PC-3 (cell line): ENCODE measurements around the gene PRRT4.

ENCODE experiments used
- EZH2 ChIP-seq: fragments of 300-600 bp; sonication (generic); IDR thresholded peaks from one replicate; pipeline ENCODE4 v1.6.1; 2017; ENCODE audit warnings: antibody characterized with exemption, mild to moderate bottlenecking, low read length; ENCODE audit not compliant: unreplicated experiment
- TF ChIP-seq, protein P1 (sequence below): fragments of 300-600 bp; sonication (generic); conservative IDR thresholded peaks from 2 replicates; pipeline ENCODE4 v1.5.1; 2017; ENCODE audit warnings: antibody characterized with exemption, low read depth, mild to moderate bottlenecking, low read length

DNA sequence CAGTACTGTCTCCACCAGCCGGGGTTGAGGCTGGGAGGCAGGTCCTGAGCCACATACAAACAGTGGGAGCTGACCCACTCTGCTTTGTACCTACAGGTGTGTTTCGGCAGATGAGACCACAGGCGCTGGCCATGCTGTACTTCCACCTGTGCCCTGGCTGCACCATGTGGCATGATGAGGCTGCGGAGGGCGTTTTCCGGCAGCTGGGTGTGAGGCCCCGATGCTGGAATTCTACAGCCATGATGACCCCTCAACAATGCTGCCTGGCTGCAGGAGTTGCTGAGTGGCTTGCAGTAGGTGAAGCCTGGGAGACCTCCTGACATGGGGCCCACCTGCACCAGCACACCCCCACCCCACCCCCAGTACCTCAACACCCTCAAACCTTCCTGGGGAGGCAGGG, 30.3 kb upstream of the PRRT4 start:
- TF ChIP-seq, protein P1, sequence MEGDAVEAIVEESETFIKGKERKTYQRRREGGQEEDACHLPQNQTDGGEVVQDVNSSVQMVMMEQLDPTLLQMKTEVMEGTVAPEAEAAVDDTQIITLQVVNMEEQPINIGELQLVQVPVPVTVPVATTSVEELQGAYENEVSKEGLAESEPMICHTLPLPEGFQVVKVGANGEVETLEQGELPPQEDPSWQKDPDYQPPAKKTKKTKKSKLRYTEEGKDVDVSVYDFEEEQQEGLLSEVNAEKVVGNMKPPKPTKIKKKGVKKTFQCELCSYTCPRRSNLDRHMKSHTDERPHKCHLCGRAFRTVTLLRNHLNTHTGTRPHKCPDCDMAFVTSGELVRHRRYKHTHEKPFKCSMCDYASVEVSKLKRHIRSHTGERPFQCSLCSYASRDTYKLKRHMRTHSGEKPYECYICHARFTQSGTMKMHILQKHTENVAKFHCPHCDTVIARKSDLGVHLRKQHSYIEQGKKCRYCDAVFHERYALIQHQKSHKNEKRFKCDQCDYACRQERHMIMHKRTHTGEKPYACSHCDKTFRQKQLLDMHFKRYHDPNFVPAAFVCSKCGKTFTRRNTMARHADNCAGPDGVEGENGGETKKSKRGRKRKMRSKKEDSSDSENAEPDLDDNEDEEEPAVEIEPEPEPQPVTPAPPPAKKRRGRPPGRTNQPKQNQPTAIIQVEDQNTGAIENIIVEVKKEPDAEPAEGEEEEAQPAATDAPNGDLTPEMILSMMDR = no peak
- no peak for TF ChIP-seq EZH2
